ENCODE measurements around the gene COL20A1. TPM values are rescaled to one million over a fixed set of nuclear protein-coding genes. Genes with fewer than 3 reads are reported as not detected.

The COL20A1 gene
- total RNA-seq, 1 donor from 2014 or later, result 5.0 TPM

GRCh38 chr20:63319164-63320040 lies 26.4 kb downstream of the COL20A1 start:
- H3K4me1 Mint-ChIP-seq (ENCODE audit: low read depth, unreplicated experiment), result no peaks in the 10 kb centered on the region
- no peak overlapping the region for H3K27ac ChIP-seq (ENCODE audit: low read depth, low read length)
- DNase-seq (ENCODE audit: low read depth), result no peak
- H3K79me2 ChIP-seq (ENCODE audit: insufficient read depth, low read length), result no peaks in the 10 kb centered on the region
- H4K20me1 ChIP-seq (ENCODE audit: insufficient read depth, low read length), result no peaks in the 10 kb centered on the region
- TF ChIP-seq CTCF (IDR thresholded peaks at IDR 0.05; ENCODE audit: insufficient read depth, low read depth, low read length) (no peak), EZH2 (IDR thresholded peaks at IDR 0.05; ENCODE audit: insufficient read depth, low read length) (no peak)
- no peak overlapping the region for H3K4me2 ChIP-seq (ENCODE audit: low read length)
- H3K27me3 Mint-ChIP-seq (ENCODE audit: low read depth, unreplicated experiment), result peaks cover 24% of the 10 kb centered on the region
- peaks cover 3% of the 10 kb centered on the region for H3K9me3 Mint-ChIP-seq (ENCODE audit: unreplicated experiment)
- H3K4me1 ChIP-seq (ENCODE audit: insufficient read depth, low read length), result no peaks in the 10 kb centered on the region
- H3K9ac ChIP-seq (ENCODE audit: low read length), result no peak overlapping the region
- no peaks in the 10 kb centered on the region for H3K36me3 ChIP-seq (ENCODE audit: insufficient read depth, low read length)
- H3K4me3 Mint-ChIP-seq (ENCODE audit: unreplicated experiment), result no peak overlapping the region
- no peak for FAIRE-seq
- no peak overlapping the region for H3K4me3 ChIP-seq (ENCODE audit: insufficient read depth, low read depth, low read length)
- no peaks in the 10 kb centered on the region for H3K9me3 ChIP-seq (ENCODE audit: insufficient read depth, low read depth, low read length)
- H2AFZ ChIP-seq (ENCODE audit: low read depth, low read length), result no peak overlapping the region
- H3K27me3 ChIP-seq (ENCODE audit: insufficient read depth, low read length), result peaks cover 16% of the 10 kb centered on the region
- H3K27ac Mint-ChIP-seq (ENCODE audit: unreplicated experiment), result no peak overlapping the region
- peaks cover 3% of the 10 kb centered on the region for H3K36me3 Mint-ChIP-seq (ENCODE audit: low read depth, unreplicated experiment)

GRCh38 chr20:63320041-63320511 lies 27.1 kb downstream of the COL20A1 start:
- H3K4me3 ChIP-seq (ENCODE audit: insufficient read depth, low read depth, low read length), result no peak overlapping the region
- TF ChIP-seq EZH2 (IDR thresholded peaks at IDR 0.05; ENCODE audit: insufficient read depth, low read length), result no peak
- no peak for TF ChIP-seq CTCF (IDR thresholded peaks at IDR 0.05; ENCODE audit: insufficient read depth, low read depth, low read length)

More at GRCh38 chr20:63320041-63320511, 27.1 kb downstream of the COL20A1 start:
- H3K27ac ChIP-seq (ENCODE audit: low read depth, low read length), result no peak overlapping the region
- no peak overlapping the region for H2AFZ ChIP-seq (ENCODE audit: low read depth, low read length)
- H3K27me3 ChIP-seq (ENCODE audit: insufficient read depth, low read length), result peaks cover 19% of the 10 kb centered on the region
- Mint-ChIP-seq H3K4me3 (ENCODE audit: unreplicated experiment) (no peak overlapping the region), H3K27me3 (ENCODE audit: low read depth, unreplicated experiment) (peaks cover 24% of the 10 kb centered on the region), H3K9me3 (ENCODE audit: unreplicated experiment) (peaks cover 3% of the 10 kb centered on the region), H3K4me1 (ENCODE audit: low read depth, unreplicated experiment) (no peaks in the 10 kb centered on the region), H3K36me3 (ENCODE audit: low read depth, unreplicated experiment) (peaks cover 3% of the 10 kb centered on the region), H3K27ac (ENCODE audit: unreplicated experiment) (no peak overlapping the region)
- no peak for FAIRE-seq
- no peaks in the 10 kb centered on the region for H3K36me3 ChIP-seq (ENCODE audit: insufficient read depth, low read length)
- H3K9me3 ChIP-seq (ENCODE audit: insufficient read depth, low read depth, low read length), result no peaks in the 10 kb centered on the region
- DNase-seq (ENCODE audit: low read depth), result no peak
- H3K4me1 ChIP-seq (ENCODE audit: insufficient read depth, low read length), result no peaks in the 10 kb centered on the region
- no peaks in the 10 kb centered on the region for H4K20me1 ChIP-seq (ENCODE audit: insufficient read depth, low read length)
- no peak overlapping the region for H3K9ac ChIP-seq (ENCODE audit: low read length)
- H3K4me2 ChIP-seq (ENCODE audit: low read length), result no peak overlapping the region
- H3K79me2 ChIP-seq (ENCODE audit: insufficient read depth, low read length), result no peaks in the 10 kb centered on the region
